Thoracic aorta (tissue), 2 donors: Measurements from ENCODE around the gene DOCK4. TPM values are rescaled to one million over a fixed set of nuclear protein-coding genes. Genes with fewer than 3 reads are reported as not detected.
"Not testable (repeated sequence)": the region's sequence is repeated elsewhere in the genome, so short reads cannot be mapped to it uniquely, and the experiment has no call there.

Experiments used
- ATAC-seq: fragments of 150-250 bp; one replicate; pipeline ENCODE4 v1.8.0; 2017; ENCODE audit warnings: low read depth; ENCODE audit not compliant: insufficient number of reproducible peaks, low FRiP score
- DNase-seq: peaks from one replicate; pipeline ENCODE4 v3.0.0-alpha.2; 2020; ENCODE audit warnings: low spot score
- H3K27ac ChIP-seq, 2 donors: fragments of 200-600 bp; sonication (generic); 1 replicate in 1 of 2; 2 replicates in 1 of 2; pipeline ENCODE4 v1.5.1; 2016; ENCODE audit warnings: mild to moderate bottlenecking in 2 of 2, moderate library complexity in 2 of 2
- H3K27me3 ChIP-seq: fragments of 200-600 bp; sonication (generic); replicated peaks from 2 replicates; pipeline ENCODE4 v1.6.0; 2016; ENCODE audit warnings: mild to moderate bottlenecking; ENCODE audit not compliant: insufficient read depth
- H3K36me3 ChIP-seq: fragments of 200-600 bp; sonication (generic); one replicate; pipeline ENCODE4 v1.5.1; 2016
- H3K4me1 ChIP-seq, 2 donors: fragments of 200-600 bp; sonication (generic); 1 replicate in 1 of 2; 2 replicates in 1 of 2; pipeline versions ENCODE4 v1.5.1 to v1.6.0; 2016; ENCODE audit warnings: low read depth in 2 of 2, mild to moderate bottlenecking in 1 of 2; ENCODE audit not compliant: control insufficient read depth in 1 of 2
- H3K4me3 ChIP-seq: fragments of 200-600 bp; sonication (generic); 2 replicates; pipeline ENCODE4 v1.5.1; 2016; ENCODE audit warnings: mild to moderate bottlenecking
- H3K9me3 ChIP-seq: fragments of 200-600 bp; sonication (generic); 2 replicates; pipeline ENCODE4 v1.5.1; 2016
- CTCF ChIP-seq: fragments of 200-600 bp; sonication (generic); IDR thresholded peaks from one replicate; pipeline ENCODE4 v1.5.1; 2019; ENCODE audit warnings: antibody characterized with exemption
- total RNA-seq, 2 donors: library from RNA; depleted of rRNA; stranded (reverse); fragments of >200 nt; gene quantifications; one replicate each; pipeline versions ENCODE4 v1.1.0 to v1.2.3, GENCODE V29; 2016

DOCK4 gene
- total RNA-seq, 2 donors from 2014 or later, result 22.3 to 71.5 TPM

- ATAC-seq, result no peak
- no peaks in the 10 kb centered on the region for H3K9me3 ChIP-seq
- no peaks in the 10 kb centered on the region for H3K27me3 ChIP-seq
- no peak for TF ChIP-seq CTCF
- DNase-seq, result no peak
- H3K4me1 ChIP-seq, result peaks cover 0 to 5% of the 10 kb centered on the region in 2 donors
- no peaks in the 10 kb centered on the region for H3K36me3 ChIP-seq
- H3K27ac ChIP-seq, result no peak overlapping the region
- no peak overlapping the region for H3K4me3 ChIP-seq
These were observed 45.9 kb upstream of the DOCK4 start for GRCh38 chr7:112252141-112252540.

- H3K27me3 ChIP-seq, H3K4me1 ChIP-seq, H3K4me3 ChIP-seq, H3K36me3 ChIP-seq, H3K27ac ChIP-seq, DNase-seq, ATAC-seq, H3K9me3 ChIP-seq: not testable (repeated sequence)
These were observed 43.8 kb upstream of the DOCK4 start for GRCh38 chr7:112249967-112250366.

GRCh38 chr7:112248598-112248997 is 42.4 kb upstream of the DOCK4 start:
- Histone ChIP-seq H3K9me3 (no peaks in the 10 kb centered on the region), H3K27me3 (no peaks in the 10 kb centered on the region), H3K36me3 (no peaks in the 10 kb centered on the region), H3K27ac (no peak overlapping the region), H3K4me1 (no peaks in the 10 kb centered on the region), H3K4me3 (no peak overlapping the region)
- no peak for TF ChIP-seq CTCF
- ATAC-seq (no peak), DNase-seq (no peak)

GRCh38 chr7:112238852-112239610 is 32.8 kb upstream of the DOCK4 start:
- H3K36me3 ChIP-seq, result no peaks in the 10 kb centered on the region
- ATAC-seq, result no peak
- H3K4me3 ChIP-seq, result no peak overlapping the region
- H3K27me3 ChIP-seq, result no peaks in the 10 kb centered on the region
- DNase-seq, result no peak
- no peak for TF ChIP-seq CTCF
- no peaks in the 10 kb centered on the region for H3K9me3 ChIP-seq
- no peak overlapping the region for H3K27ac ChIP-seq
- H3K4me1 ChIP-seq, result no peaks in the 10 kb centered on the region

- no peaks in the 10 kb centered on the region for H3K36me3 ChIP-seq
- DNase-seq (no peak), ATAC-seq (no peak)
- no peak overlapping the region for H3K27ac ChIP-seq
- TF ChIP-seq CTCF, result no peak
- no peak overlapping the region for H3K4me3 ChIP-seq
- H3K27me3 ChIP-seq, result no peaks in the 10 kb centered on the region
- no peaks in the 10 kb centered on the region for H3K9me3 ChIP-seq
- no peaks in the 10 kb centered on the region for H3K4me1 ChIP-seq
These were observed 32.1 kb upstream of the DOCK4 start for GRCh38 chr7:112238330-112238729.

GRCh38 chr7:112236597-112236996 is 30.4 kb upstream of the DOCK4 start:
- no peak for TF ChIP-seq CTCF
- H3K4me3 ChIP-seq, result no peak overlapping the region
- ATAC-seq, result no peak

More at GRCh38 chr7:112236597-112236996, 30.4 kb upstream of the DOCK4 start:
- Histone ChIP-seq H3K4me1 (no peaks in the 10 kb centered on the region), H3K27me3 (no peaks in the 10 kb centered on the region), H3K9me3 (no peaks in the 10 kb centered on the region), H3K27ac (no peak overlapping the region), H3K36me3 (no peaks in the 10 kb centered on the region)
- no peak for DNase-seq
